A673 (cell line): Measurements from ENCODE around the gene TCF3. TPM values are rescaled to one million over a fixed set of nuclear protein-coding genes. Genes with fewer than 3 reads are reported as not detected.
A peak's percentile ranks its signal among the peaks of the same experiment; 100 is the strongest.

Source experiments
- BruUV-seq: library from RNA; stranded (reverse); fragments of 400-500 nt; replicated peaks from 2 replicates; lab custom pipeline; 2021; lab: Mats Ljungman, UMichigan
- CTCF ChIA-PET: fragments of 300-600 bp; sonication (Branson Sonifier 250); formaldehyde crosslinking; loops from one replicate; lab custom pipeline; 2022; ENCODE audit warnings: antibody characterized with exemption; lab: Charles Lee
- POLR2A ChIA-PET: fragments of 300-600 bp; sonication (Branson Sonifier 250); formaldehyde crosslinking; loops from one replicate; lab custom pipeline; 2022; ENCODE audit warnings: antibody characterized with exemption; ENCODE audit not compliant: low non-redundant PET; lab: Charles Lee
- DNase-seq: peaks from one replicate; pipeline ENCODE4 v3.0.0-alpha.2; 2015; ENCODE audit warnings: low spot score
- H3K27ac ChIP-seq: fragments of 200-600 bp; sonication (generic); 2 replicates; pipeline ENCODE4 v1.5.1; 2016; ENCODE audit warnings: mixed run types, low read depth, mild to moderate bottlenecking, mixed read lengths, antibody characterized with exemption, low read length; ENCODE audit not compliant: poor library complexity, severe bottlenecking
- H3K27me3 ChIP-seq: fragments of 200-600 bp; sonication (generic); replicated peaks from 2 replicates; pipeline ENCODE4 v1.6.1; 2017; ENCODE audit warnings: mixed run types, low read depth, mild to moderate bottlenecking, mixed read lengths, antibody characterized with exemption, low read length; ENCODE audit not compliant: insufficient read depth, poor library complexity
- H3K36me3 ChIP-seq: fragments of 200-600 bp; sonication (generic); 2 replicates; pipeline ENCODE4 v1.6.1; 2016; ENCODE audit warnings: mixed run types, mild to moderate bottlenecking, mixed read lengths, antibody characterized with exemption, low read length; ENCODE audit not compliant: insufficient read depth, poor library complexity, severe bottlenecking
- H3K4me1 ChIP-seq: fragments of 200-600 bp; sonication (generic); 2 replicates; pipeline ENCODE4 v1.6.1; 2017; ENCODE audit warnings: mixed run types, mild to moderate bottlenecking, mixed read lengths, antibody characterized with exemption, low read length; ENCODE audit not compliant: insufficient read depth, poor library complexity, severe bottlenecking
- H3K4me3 ChIP-seq: fragments of 200-600 bp; sonication (generic); 2 replicates; pipeline ENCODE4 v1.5.1; 2016; ENCODE audit warnings: low read depth, mixed run types, mild to moderate bottlenecking, mixed read lengths, low read length; ENCODE audit not compliant: poor library complexity, severe bottlenecking
- H3K9me3 ChIP-seq: fragments of 200-600 bp; sonication (generic); 2 replicates; pipeline ENCODE4 v1.6.1; 2016; ENCODE audit warnings: mixed run types, low read depth, mild to moderate bottlenecking, mixed read lengths, antibody characterized with exemption, low read length; ENCODE audit not compliant: poor library complexity, severe bottlenecking
- EZH2 ChIP-seq: fragments of 200-600 bp; sonication (generic); IDR thresholded peaks from 2 replicates; pipeline ENCODE4 v1.6.1; 2017; ENCODE audit warnings: borderline replicate concordance, low read depth, mild to moderate bottlenecking, mixed read lengths, antibody characterized with exemption, low read length; ENCODE audit not compliant: poor library complexity, severe bottlenecking
- intact Hi-C: fragments of 100-400 bp; cut with micrococcal nuclease; formaldehyde crosslinking; loops from one replicate; pipeline ENCODE4 v1.10.0; 2022; ENCODE audit not compliant: unreplicated experiment
- total RNA-seq: library from RNA; stranded (reverse); gene quantifications from 2 replicates; pipeline ENCODE4 v1.2.3, GENCODE V29; 2021
- TF ChIP-seq, protein P1 (sequence below): fragments of 300-800, 200-600 bp; sonication (generic); conservative IDR thresholded peaks from 2 replicates; pipeline ENCODE4 v1.5.1; 2017; ENCODE audit warnings: low read depth, mild to moderate bottlenecking, antibody characterized with exemption, low read length, moderate library complexity, mixed read lengths

The TCF3 gene
- total RNA-seq, 1 experiment from 2014 or later: 333 TPM

DNA sequence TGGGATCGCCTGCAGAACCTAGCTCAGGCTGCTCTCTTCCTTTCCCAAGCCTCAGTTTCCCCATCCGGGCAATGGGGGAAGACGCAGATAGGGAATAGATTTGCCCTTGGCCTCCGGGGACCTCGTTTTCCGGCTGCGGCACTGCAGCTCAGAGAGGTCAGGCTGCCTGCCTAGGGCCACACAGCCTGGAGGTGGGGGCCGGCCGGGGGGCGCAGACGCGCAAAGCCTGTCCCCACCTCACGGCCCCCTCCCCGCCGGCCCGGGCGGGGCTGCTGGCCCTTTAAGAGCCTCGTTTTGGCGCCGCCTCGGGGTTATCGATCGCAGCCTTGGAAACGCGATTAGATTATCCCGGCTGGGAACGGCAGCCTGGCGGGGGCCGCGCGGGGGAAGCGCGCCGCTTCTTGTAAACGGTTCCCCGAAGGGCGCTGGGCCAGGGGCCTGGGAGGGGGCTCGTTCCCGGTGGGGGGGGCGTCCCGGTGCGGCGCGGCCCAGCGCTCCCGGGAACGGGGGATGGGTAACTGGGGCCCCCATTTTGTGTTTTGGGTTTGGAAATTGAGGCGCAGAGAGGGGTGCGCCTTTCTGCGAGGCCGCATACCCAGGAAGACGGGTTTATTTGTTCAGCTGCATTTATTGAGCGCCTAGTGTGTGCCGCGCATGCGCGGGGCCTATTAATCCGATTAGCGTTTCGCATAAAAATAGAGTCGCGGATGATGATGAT is 23.4 kb upstream of the TCF3 start:
- H3K27ac ChIP-seq: no peak overlapping the region
- no peaks in the 10 kb centered on the region for H3K36me3 ChIP-seq
- no TSS peak for BruUV-seq
- POLR2A ChIA-PET: no interaction called here
- H3K4me3 ChIP-seq: peak overlapping the region; percentile 48
- H3K9me3 ChIP-seq: no peaks in the 10 kb centered on the region
- DNase-seq: peak; percentile 41
- CTCF ChIA-PET: interaction anchor here (0.6 kb wide), 1 partner anchor 91 kb away, joined by 6 read pairs; no protein-coding TSS in a partner anchor
- H3K4me1 ChIP-seq: peaks cover 8% of the 10 kb centered on the region
- H3K27me3 ChIP-seq: no peaks in the 10 kb centered on the region
- TF ChIP-seq, protein P1, sequence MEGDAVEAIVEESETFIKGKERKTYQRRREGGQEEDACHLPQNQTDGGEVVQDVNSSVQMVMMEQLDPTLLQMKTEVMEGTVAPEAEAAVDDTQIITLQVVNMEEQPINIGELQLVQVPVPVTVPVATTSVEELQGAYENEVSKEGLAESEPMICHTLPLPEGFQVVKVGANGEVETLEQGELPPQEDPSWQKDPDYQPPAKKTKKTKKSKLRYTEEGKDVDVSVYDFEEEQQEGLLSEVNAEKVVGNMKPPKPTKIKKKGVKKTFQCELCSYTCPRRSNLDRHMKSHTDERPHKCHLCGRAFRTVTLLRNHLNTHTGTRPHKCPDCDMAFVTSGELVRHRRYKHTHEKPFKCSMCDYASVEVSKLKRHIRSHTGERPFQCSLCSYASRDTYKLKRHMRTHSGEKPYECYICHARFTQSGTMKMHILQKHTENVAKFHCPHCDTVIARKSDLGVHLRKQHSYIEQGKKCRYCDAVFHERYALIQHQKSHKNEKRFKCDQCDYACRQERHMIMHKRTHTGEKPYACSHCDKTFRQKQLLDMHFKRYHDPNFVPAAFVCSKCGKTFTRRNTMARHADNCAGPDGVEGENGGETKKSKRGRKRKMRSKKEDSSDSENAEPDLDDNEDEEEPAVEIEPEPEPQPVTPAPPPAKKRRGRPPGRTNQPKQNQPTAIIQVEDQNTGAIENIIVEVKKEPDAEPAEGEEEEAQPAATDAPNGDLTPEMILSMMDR: no peak
- no peak for TF ChIP-seq EZH2
- intact Hi-C loops: no loop called here

DNA sequence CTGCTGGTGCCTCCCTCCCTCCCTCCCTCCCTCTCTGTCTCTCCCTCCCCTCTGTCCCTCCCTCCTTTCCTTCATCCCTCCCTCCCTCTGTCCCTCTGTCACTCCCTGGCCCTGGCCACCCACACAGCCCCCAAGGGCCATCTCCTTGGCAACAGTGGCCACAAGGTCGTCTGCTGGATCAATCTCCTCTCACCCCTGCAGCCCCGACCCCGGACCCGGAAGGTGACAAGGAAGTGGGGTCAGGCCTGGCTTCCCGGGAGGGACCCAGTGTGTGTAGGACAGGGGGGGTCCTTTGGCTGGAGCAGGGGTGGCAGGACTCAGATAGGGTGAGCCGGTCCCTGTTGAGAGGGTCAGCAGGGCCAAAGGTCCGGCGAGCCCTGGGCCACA is 21.9 kb upstream of the TCF3 start:
- no peaks in the 10 kb centered on the region for H3K27me3 ChIP-seq
- no peaks in the 10 kb centered on the region for H3K36me3 ChIP-seq
- intact Hi-C loops: loop anchor here (5.0 kb wide), 2 partner anchors 127 to 173 kb away; partner anchors contain the start of gene REXO1
- H3K27ac ChIP-seq: no peak overlapping the region
- H3K9me3 ChIP-seq: no peaks in the 10 kb centered on the region
- BruUV-seq: no TSS peak
- peaks cover 9% of the 10 kb centered on the region for H3K4me1 ChIP-seq
- DNase-seq: no peak
- no peak for TF ChIP-seq EZH2
- no peak overlapping the region for H3K4me3 ChIP-seq
- CTCF ChIA-PET: interaction anchor here (1.2 kb wide), 1 partner anchor 151 kb away, joined by 8 read pairs; no protein-coding TSS in a partner anchor
- POLR2A ChIA-PET: no interaction called here

DNA sequence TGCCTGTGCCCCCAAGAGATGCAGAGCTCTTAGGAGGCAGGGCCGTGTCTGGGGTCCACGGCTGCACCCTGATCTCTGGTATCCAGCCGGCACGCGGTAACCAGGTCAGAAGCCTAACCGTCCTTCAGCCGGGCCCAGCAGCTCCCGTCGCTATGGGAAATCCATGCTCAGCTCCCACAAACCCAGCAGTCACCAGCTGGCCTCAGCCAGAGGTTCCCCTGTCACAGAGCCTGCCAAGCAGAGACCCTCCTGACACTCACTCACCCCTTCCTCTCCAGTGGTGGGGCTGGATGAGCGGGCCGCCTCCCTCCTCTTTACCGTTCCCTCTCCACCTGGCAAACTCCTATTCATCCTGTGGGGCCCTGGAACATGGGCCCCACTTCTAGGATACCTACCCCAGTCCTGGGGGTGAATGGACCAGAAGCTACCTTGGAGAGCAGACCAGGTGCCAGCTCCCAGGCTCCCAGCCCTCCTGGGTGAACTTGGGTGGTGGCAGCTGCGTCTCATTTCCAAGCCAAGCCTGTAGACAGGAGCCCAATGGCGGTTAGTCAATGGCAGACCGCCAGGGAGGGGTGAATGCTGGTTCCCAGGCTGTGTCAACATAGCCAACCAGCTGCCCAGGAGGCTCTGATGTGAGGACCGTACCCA is 21.4 kb upstream of the TCF3 start:
- POLR2A ChIA-PET: no interaction called here
- H3K27ac ChIP-seq: no peak overlapping the region
- intact Hi-C loops: loop anchor here (2.0 to 5.0 kb wide), 3 partner anchors 93 to 174 kb away; partner anchors contain the start of gene REXO1
- TF ChIP-seq, protein P1: no peak
- TF ChIP-seq EZH2: no peak
- H3K4me3 ChIP-seq: no peak overlapping the region
- no peaks in the 10 kb centered on the region for H3K36me3 ChIP-seq
- no peaks in the 10 kb centered on the region for H3K27me3 ChIP-seq
- peaks cover 14% of the 10 kb centered on the region for H3K4me1 ChIP-seq
- CTCF ChIA-PET: interaction anchor here (1.2 kb wide), 1 partner anchor 152 kb away, joined by 8 read pairs; no protein-coding TSS in a partner anchor
- H3K9me3 ChIP-seq: no peaks in the 10 kb centered on the region
- DNase-seq: no peak
- no TSS peak for BruUV-seq
